ENCODE measurements around the gene HEXIM2.

DNA sequence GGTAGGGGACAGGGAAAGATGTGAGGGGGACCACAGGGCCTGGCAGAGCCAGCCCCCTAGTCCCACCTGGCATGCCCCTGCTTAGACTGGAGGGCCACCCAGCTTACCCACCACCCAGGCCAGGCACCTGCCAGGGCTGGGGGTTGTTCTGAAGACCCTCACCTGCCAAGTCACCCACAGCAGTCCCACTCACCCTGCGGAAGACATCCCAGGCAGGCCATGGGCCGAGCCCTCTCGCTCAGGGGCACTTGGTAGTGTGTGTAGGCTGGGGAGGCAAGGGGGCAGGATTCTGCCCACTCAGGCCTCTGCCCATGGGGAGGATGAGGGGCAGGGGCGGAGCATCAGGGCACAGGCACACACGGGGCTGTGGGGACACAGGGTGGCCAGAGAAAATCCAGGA is 33.3 kb upstream of the HEXIM2 start:
- TF ChIP-seq, protein P1, sequence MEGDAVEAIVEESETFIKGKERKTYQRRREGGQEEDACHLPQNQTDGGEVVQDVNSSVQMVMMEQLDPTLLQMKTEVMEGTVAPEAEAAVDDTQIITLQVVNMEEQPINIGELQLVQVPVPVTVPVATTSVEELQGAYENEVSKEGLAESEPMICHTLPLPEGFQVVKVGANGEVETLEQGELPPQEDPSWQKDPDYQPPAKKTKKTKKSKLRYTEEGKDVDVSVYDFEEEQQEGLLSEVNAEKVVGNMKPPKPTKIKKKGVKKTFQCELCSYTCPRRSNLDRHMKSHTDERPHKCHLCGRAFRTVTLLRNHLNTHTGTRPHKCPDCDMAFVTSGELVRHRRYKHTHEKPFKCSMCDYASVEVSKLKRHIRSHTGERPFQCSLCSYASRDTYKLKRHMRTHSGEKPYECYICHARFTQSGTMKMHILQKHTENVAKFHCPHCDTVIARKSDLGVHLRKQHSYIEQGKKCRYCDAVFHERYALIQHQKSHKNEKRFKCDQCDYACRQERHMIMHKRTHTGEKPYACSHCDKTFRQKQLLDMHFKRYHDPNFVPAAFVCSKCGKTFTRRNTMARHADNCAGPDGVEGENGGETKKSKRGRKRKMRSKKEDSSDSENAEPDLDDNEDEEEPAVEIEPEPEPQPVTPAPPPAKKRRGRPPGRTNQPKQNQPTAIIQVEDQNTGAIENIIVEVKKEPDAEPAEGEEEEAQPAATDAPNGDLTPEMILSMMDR (IDR thresholded peaks at IDR 0.05) = no peak
- no peak for TF ChIP-seq POLR2A (IDR thresholded peaks at IDR 0.05)

Data from testis (tissue), 2 donors.